ENCODE measurements around the gene HMBS.
A peak's percentile ranks its signal among the peaks of the same experiment; 100 is the strongest.

Gene HMBS

GRCh38 chr11:119077839-119078238 lies 6.8 kb upstream of the HMBS start:
- DNase-seq = no peak

GRCh38 chr11:119078675-119079420 lies 5.8 kb upstream of the HMBS start:
- DNase-seq = no peak

- no peak for DNase-seq
Observed at GRCh38 chr11:119081682-119082260, 2.9 kb upstream of the HMBS start.

GRCh38 chr11:119085437-119085847 lies 761 bp downstream of the HMBS start:
- DNase-seq = no peak

GRCh38 chr11:119087123-119087522 lies 2.4 kb downstream of the HMBS start:
- DNase-seq = no peak

- DNase-seq = no peak
Observed at GRCh38 chr11:119087747-119088241, 3.1 kb downstream of the HMBS start.

GRCh38 chr11:119088406-119088805 lies 3.7 kb downstream of the HMBS start:
- no peak for DNase-seq

GRCh38 chr11:119089319-119089718 lies 4.6 kb downstream of the HMBS start:
- DNase-seq = no peak

GRCh38 chr11:119091178-119091577 lies 6.5 kb downstream of the HMBS start:
- no peak for DNase-seq

- DNase-seq = no peak
Observed at GRCh38 chr11:119091966-119092879, 7.5 kb downstream of the HMBS start.

- no peak for DNase-seq
Observed at GRCh38 chr11:119092880-119093842, 8.5 kb downstream of the HMBS start.

GRCh38 chr11:119093942-119094815 lies 9.5 kb downstream of the HMBS start:
- no peak for DNase-seq

GRCh38 chr11:119094816-119095065 lies 10.1 kb downstream of the HMBS start:
- no peak for DNase-seq

GRCh38 chr11:119095066-119095880 lies 10.6 kb downstream of the HMBS start:
- peak; percentile 98 for DNase-seq

- DNase-seq = no peak
Observed at GRCh38 chr11:119099711-119100110, 15.0 kb downstream of the HMBS start.

- DNase-seq = peak; percentile 9
Observed at GRCh38 chr11:119100246-119100970, 15.7 kb downstream of the HMBS start.

- DNase-seq = no peak
Observed at GRCh38 chr11:119100994-119101758, 16.5 kb downstream of the HMBS start.

- DNase-seq = peak; percentile 93
Observed at GRCh38 chr11:119101759-119102423, 17.2 kb downstream of the HMBS start, which contains the start of gene DPAGT1. Gene DPAGT1 (minus strand): TSS chr11:119101853. CDS start chr11:119101655, 198 bp downstream.

Data from NCI-H2081 treated with DMSO at 0.1 percent for 48 hours (cell line).